Peyer's patch (tissue), 4 donors: ENCODE measurements around the gene B3GNT3. TPM values are rescaled to one million over a fixed set of nuclear protein-coding genes. Genes with fewer than 3 reads are reported as not detected.
"Not testable (repeated sequence)": the region's sequence is repeated elsewhere in the genome, so short reads cannot be mapped to it uniquely, and the experiment has no call there.

ENCODE experiments used
- DNase-seq, 3 donors: peaks; one replicate each; pipeline ENCODE4 v3.0.0-alpha.2; 2017 to 2019
- H3K27ac ChIP-seq, 4 donors: fragments of 200-600 bp; sonication (generic); one replicate each; pipeline ENCODE4 v1.5.1; 2016 to 2019
- H3K27me3 ChIP-seq, 2 donors: fragments of 200-600 bp; sonication (generic); one replicate each; pipeline ENCODE4 v1.5.1; 2019
- H3K36me3 ChIP-seq, 3 donors: fragments of 200-600 bp; sonication (generic); one replicate each; pipeline ENCODE4 v1.5.1; 2016 to 2019
- H3K4me1 ChIP-seq, 4 donors: fragments of 200-600 bp; sonication (generic); one replicate each; pipeline ENCODE4 v1.5.1; 2016 to 2019
- H3K4me3 ChIP-seq, 4 donors: fragments of 200-600 bp; sonication (generic); 1 replicate in 3 of 4; 2 replicates in 1 of 4; pipeline ENCODE4 v1.5.1; 2016 to 2019; ENCODE audit warnings: mild to moderate bottlenecking in 1 of 4
- H3K9me3 ChIP-seq, 4 donors: fragments of 200-600 bp; sonication (generic); one replicate each; pipeline ENCODE4 v1.5.1; 2016 to 2019; ENCODE audit warnings: mild to moderate bottlenecking in 1 of 4
- POLR2A ChIP-seq, 2 donors: fragments of 450-650 bp; IDR thresholded peaks; one replicate each; pipeline ENCODE4 v1.5.1; 2017; ENCODE audit warnings: antibody characterized with exemption in 2 of 2, mild to moderate bottlenecking in 2 of 2, moderate library complexity in 2 of 2
- total RNA-seq, 4 donors: library from RNA; depleted of rRNA; stranded (reverse); fragments of >200 nt; gene quantifications; one replicate each; pipeline ENCODE4 v1.1.0, GENCODE V29; 2016
- TF ChIP-seq, protein P1 (sequence below), 6 experiments: fragments of 450-650 bp in 4 of 6; fragments of 200-600 bp in 2 of 6; sonication (generic) in 1 of 6; IDR thresholded peaks; one replicate each; pipeline ENCODE4 v1.5.1; 2017 to 2019; ENCODE audit warnings: antibody characterized with exemption in 6 of 6, mild to moderate bottlenecking in 3 of 6, moderate library complexity in 1 of 6

Gene B3GNT3
- total RNA-seq, 4 donors from 2014 or later = 13.2 to 154 (median 127) TPM

DNA sequence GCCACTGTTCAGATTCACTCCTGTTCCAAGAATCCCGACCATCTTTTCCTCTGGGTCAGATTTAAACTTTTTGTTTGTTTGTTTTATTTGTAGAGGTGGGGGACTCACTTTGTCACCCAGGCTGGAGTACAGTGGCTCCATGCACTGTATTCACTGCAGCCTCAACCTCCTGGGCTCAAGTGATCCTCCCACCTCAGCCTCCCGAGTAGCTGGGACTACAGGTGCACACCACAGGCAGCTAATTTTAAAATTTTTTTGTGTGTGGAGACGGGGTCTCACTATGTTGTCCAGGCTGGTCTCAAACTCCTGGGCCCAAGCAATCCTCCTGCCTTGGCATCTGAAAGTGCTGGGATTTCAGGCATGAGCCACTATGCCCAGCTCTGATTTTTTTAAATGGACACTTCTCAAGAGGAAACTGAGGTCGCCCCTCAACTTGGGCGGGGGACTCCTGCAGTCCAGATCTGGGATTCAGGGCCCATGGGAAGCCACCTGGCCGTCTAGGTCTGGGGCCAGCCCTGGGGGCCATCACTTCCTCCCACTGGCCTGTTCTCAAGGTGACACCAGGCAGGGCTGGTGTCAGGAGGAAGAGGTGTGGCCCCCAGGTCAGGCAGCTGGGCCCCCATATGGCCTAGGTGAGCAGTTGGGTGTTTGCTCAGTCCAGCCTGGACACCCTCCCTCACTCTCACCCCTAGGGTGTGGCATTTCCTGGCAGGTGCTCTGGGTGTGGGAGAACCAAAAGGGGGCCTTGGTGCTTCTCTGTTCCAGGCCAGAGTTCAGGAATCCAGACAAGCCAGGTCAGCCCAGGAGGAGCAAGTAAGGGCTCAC, 1.3 kb downstream of the B3GNT3 start:
- peaks cover 0 to 18% (median 2%) of the 10 kb centered on the region in 4 donors for H3K4me1 ChIP-seq
- H3K9me3 ChIP-seq = no peaks in the 10 kb centered on the region
- H3K27ac ChIP-seq = peak overlapping the region in 3 of 4 donors; percentile 83 to 98 (median 95)
- H3K27me3 ChIP-seq = no peaks in the 10 kb centered on the region
- TF ChIP-seq, protein P1, sequence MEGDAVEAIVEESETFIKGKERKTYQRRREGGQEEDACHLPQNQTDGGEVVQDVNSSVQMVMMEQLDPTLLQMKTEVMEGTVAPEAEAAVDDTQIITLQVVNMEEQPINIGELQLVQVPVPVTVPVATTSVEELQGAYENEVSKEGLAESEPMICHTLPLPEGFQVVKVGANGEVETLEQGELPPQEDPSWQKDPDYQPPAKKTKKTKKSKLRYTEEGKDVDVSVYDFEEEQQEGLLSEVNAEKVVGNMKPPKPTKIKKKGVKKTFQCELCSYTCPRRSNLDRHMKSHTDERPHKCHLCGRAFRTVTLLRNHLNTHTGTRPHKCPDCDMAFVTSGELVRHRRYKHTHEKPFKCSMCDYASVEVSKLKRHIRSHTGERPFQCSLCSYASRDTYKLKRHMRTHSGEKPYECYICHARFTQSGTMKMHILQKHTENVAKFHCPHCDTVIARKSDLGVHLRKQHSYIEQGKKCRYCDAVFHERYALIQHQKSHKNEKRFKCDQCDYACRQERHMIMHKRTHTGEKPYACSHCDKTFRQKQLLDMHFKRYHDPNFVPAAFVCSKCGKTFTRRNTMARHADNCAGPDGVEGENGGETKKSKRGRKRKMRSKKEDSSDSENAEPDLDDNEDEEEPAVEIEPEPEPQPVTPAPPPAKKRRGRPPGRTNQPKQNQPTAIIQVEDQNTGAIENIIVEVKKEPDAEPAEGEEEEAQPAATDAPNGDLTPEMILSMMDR (IDR thresholded peaks at IDR 0.05) = no peak
- peak; percentile 75 to 92 for TF ChIP-seq POLR2A (IDR thresholded peaks at IDR 0.05)
- DNase-seq = peak in 2 of 3 donors; percentile 85 to 86
- peaks cover 0 to 9% (median 0%) of the 10 kb centered on the region in 3 donors for H3K36me3 ChIP-seq
- H3K4me3 ChIP-seq = peak overlapping the region in 3 of 4 donors; percentile 40 to 78 (median 54)

DNA sequence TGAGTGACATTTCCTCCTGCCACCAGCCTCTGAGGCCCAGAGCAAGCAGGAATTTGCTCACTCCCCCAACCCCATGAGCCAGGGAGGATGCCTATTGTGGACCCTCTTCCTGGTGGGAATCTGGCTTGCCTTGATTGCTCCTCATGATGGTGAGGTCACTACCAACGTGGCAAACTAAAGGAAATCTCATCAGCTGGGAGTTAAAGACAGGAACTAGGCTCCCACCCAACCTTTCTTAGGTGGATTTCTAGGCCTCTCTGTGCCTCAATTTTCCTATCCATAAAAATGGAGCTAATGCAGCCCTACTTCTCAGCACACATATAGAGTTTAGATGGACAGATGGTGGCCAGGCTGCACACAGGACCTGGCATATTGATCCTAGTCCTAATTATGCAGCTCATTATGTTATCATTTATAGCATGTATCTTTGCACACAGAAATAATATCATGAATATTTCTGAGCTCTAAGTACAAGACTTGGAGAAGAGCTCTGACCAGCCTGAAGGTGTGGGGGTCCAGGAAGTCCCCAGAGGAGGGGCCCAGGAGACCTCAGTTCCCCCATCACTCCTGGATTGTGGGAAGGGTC, 2.0 kb downstream of the B3GNT3 start:
- Histone ChIP-seq H3K27me3 (no peaks in the 10 kb centered on the region), H3K27ac (peak overlapping the region in 3 of 4 donors; percentile 83 to 98 (median 95)), H3K4me3 (peak overlapping the region in 2 of 4 donors; percentile 54 to 78), H3K4me1 (peaks cover 0 to 11% (median 0%) of the 10 kb centered on the region in 4 donors), H3K9me3 (no peaks in the 10 kb centered on the region), H3K36me3 (peaks cover 0 to 14% (median 0%) of the 10 kb centered on the region in 3 donors)
- TF ChIP-seq POLR2A (IDR thresholded peaks at IDR 0.05) = no peak
- TF ChIP-seq, protein P1 (IDR thresholded peaks at IDR 0.05) = no peak
- no peak for DNase-seq

DNA sequence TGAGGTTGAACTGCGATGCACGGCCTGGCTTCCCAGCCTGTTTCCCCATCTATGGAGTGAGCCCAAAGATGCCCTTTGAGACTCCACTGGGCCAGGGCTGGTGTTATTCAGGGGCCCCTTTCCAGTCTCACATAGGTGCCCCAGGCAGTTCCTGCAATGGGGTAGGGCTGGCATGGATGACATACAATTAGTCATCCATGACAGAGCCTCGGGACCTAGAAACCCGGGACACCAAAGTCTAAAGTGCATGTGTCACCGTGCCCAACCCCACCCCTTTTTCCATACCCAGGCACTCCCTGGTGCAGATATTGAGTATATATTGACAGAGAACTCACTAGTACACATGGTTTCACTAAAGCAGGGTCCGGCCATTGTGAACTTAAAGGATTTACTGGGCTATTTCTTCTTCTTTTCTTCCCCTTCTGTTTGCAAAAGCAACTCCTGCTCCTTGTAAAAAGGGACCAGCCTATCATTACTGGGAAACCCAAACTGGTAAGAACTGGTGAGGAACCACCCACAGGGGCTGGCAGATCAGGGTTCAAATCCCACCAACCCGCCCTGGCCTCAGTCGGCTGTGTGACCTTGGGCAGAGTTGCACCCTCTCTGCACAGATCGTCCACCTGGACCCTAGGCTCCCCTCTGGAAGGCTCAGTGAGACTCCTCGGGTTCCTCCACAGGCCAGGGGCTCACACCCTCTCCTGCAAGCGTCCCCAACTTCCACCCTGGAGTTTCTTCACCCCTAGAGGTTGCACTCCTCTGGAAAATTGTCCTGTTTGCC, 2.7 kb downstream of the B3GNT3 start:
- peaks cover 0 to 14% (median 0%) of the 10 kb centered on the region in 3 donors for H3K36me3 ChIP-seq
- H3K27ac ChIP-seq = peak overlapping the region in 3 of 4 donors; percentile 83 to 98 (median 95)
- peaks cover 0 to 11% (median 0%) of the 10 kb centered on the region in 4 donors for H3K4me1 ChIP-seq
- no peaks in the 10 kb centered on the region for H3K9me3 ChIP-seq
- DNase-seq = peak in 2 of 3 donors; percentile 88
- H3K4me3 ChIP-seq = peak overlapping the region in 2 of 4 donors; percentile 54 to 78
- TF ChIP-seq, protein P1 (IDR thresholded peaks at IDR 0.05) = no peak
- peak; percentile 43 to 90 for TF ChIP-seq POLR2A (IDR thresholded peaks at IDR 0.05)
- H3K27me3 ChIP-seq = no peaks in the 10 kb centered on the region

DNA sequence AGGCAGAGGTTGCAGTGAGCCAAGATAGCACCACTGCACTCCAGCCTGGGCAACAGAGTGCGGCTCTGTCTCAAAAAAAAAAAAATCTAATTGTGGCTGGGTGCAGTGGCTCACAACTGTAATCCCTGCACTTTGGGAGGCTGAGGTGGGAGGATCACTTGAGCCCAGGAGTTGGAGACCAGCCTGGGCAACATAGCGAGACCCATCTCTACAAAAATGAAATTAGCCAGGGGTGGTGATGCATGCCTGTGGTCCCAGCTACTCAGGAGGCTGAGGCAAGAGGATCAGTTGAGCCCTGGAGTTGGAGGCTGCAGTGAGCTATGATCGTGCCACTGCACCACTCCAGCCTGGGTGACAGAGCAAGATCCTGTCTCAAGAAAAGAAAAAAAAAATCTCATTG, 3.7 kb downstream of the B3GNT3 start:
- Histone ChIP-seq H3K27ac (peak overlapping the region in 3 of 4 donors; percentile 73 to 98 (median 95)), H3K4me1 (peaks cover 0 to 11% (median 0%) of the 10 kb centered on the region in 4 donors), H3K36me3 (peaks cover 0 to 14% (median 0%) of the 10 kb centered on the region in 3 donors), H3K4me3 (peak overlapping the region in 2 of 4 donors; percentile 40 to 47)
- H3K9me3 ChIP-seq, H3K27me3 ChIP-seq, DNase-seq: not testable (repeated sequence)

DNA sequence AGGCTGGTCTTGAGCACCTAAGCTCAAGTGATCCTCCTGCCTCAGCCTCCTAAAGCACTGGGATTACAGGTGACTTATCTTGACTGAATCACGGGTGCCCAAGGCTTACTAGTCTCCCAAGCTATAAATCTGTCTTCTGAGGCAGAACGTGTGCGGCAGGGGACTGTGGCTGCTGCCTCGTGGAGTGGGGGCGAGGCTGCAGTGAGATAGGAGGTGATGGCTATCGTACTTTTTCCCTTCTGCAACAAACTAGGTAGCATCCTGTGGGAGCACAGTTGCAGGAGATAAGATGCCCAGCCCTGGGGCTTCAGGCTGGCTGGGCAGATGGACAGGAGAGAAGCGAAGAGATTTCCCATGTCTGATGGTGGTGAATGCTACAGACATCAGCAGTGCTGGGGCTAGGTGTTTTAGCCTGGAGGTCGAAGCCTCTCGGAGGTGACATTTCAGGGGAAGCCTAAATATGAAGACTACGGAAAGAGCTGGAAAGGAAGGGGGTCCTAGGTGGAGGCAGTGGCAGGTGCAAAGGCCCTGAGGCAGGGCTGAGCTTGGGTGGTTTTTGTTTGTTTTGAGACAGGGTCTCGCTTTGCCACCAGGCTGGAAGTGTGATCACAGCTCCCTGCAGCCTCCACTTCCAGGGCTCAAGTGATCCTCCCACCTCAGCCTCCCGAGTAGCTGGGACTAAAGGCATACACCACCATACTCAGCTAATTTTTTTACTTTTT, 7.4 kb downstream of the B3GNT3 start:
- DNase-seq = no peak
- Histone ChIP-seq H3K27me3 (no peaks in the 10 kb centered on the region), H3K4me3 (no peak overlapping the region), H3K9me3 (no peaks in the 10 kb centered on the region), H3K4me1 (peaks cover 0 to 11% (median 0%) of the 10 kb centered on the region in 4 donors), H3K36me3 (peaks cover 0 to 14% (median 0%) of the 10 kb centered on the region in 3 donors), H3K27ac (no peak overlapping the region)
- TF ChIP-seq POLR2A (IDR thresholded peaks at IDR 0.05) = no peak
- TF ChIP-seq, protein P1 (IDR thresholded peaks at IDR 0.05) = no peak
